GM21619 (cell line): ENCODE data around the gene CACNA1F.

Experiments used
- ATAC-seq: cut with Tn5 transposase; IDR thresholded peaks from one replicate; pipeline ENCODE4 v1.9.1; 2021; ENCODE audit not compliant: unreplicated experiment

CACNA1F gene

DNA sequence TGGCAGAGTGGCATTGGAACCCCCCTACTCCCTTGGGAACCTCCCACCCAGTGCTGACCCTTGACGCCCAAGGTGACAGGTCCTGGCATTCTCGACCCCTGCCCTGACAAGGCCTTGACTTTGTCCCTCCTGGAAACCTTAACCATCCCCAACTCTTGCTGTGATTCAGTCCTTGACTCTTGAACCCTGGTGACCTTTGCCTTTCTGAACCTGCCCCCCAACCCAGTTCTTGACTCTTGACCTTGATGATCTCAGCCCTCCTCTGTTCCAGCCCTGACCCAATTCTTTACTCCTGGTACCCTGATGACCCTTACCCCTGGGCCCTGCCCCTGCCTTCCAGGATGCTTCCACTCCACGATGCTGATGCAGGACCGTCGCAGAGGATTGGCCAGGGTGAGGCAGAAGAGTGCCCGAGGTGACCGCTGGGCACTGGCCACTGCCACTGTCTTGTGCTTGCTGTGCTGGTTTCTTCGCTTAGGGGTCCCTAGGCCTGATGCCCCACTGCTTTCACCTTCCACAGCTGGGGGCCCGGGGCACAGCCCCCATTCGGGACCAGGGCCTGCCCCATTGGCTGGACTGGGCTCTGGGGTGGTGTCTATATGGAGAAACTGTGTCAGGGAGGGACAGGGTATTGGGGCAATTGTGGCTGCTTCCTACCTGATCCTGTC lies 1.7 kb downstream of the CACNA1F start:
- no peak for ATAC-seq

GRCh38 chrX:49230500-49231232 lies 2.5 kb downstream of the CACNA1F start:
- no peak for ATAC-seq

DNA sequence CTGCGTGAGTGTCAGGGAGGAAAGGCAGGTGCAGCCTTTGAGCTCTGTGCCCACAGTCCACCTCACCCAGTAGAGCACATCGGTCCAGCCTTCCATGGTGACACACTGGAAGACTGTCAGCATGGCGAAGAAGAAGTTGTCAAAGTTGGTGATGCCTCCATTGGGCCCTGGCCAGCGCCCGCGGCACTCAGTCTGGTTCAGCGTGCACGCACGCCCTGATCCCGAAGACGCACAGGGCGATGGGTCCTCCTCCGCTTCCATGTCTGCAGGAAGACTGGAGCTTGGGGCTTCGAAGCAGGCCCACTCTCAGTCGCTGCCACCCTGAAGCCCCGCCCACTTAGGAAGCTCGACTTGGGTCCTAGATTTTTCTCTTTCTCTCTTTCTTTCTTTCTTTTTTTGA lies 5.0 kb downstream of the CACNA1F start:
- ATAC-seq: no peak

DNA sequence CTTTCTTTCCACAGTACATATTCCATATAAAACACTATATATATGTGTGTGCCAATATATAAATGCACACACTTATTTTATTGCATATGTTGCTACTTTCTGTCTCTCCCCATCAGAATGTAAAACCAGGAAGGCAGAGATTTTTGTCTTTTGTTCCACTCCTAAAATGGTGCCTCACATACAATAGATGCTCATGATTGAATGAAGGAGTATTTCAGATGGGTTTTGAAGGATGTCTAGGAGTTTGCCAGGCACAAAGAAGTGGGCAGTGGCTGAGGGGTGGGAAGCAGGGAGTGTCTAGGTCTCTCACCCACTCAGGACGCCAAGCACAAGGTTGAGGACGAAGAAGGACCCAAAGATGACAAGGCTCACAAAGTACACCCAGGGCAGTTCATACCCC lies 5.4 kb downstream of the CACNA1F start:
- no peak for ATAC-seq

DNA sequence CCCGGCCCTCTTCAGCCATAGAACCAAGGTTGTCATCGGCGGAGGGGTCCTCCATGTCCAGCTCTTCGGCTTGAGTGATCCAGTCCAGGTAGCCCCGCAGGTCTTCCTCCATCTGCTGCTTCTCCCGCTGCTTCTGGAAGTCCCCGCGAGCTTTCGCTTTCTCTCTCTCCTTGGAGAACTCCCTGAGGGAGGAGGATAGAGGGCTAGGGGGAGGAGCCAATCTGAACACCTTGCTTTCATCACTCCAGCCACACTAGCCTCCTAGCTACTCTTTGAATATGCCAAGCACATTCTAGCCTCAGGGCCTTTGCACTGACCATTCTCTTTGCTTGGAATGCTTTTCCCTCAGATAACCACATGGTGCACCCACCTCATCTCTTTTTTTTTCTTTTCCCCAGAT lies 6.2 kb downstream of the CACNA1F start:
- ATAC-seq: no peak

- no peak for ATAC-seq
These were observed 7.3 kb downstream of the CACNA1F start for GRCh38 chrX:49225858-49226257.

GRCh38 chrX:49221868-49222267 lies 11.3 kb downstream of the CACNA1F start:
- ATAC-seq: no peak

GRCh38 chrX:49220100-49220499 lies 13.0 kb downstream of the CACNA1F start:
- ATAC-seq: no peak

DNA sequence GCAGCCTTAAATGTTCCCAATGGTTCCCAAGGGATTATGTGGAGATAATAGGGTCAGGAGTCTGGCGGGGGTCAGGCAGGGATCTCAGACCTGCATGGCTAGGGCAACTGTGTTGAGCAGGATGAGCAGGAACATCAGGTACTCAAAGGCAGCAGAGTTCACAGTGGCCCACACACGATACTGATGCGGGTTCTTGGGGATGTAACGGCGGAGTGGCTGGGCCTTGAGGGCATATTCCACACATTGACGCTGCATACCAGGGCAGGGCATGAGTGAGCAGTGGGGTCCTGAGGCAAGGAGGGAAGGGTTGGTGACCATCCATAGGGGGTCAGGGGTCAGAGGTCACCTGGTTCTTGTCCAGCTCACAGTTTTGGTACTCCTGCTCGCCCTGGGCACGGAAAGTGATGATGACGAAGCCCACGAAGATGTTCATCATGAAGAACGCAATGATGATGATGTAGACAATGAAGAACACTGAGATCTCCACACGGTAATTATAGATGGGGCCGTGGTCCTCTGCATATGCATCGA lies 18.1 kb downstream of the CACNA1F start:
- no peak for ATAC-seq

GRCh38 chrX:49214416-49214815 lies 18.7 kb downstream of the CACNA1F start:
- no peak for ATAC-seq

DNA sequence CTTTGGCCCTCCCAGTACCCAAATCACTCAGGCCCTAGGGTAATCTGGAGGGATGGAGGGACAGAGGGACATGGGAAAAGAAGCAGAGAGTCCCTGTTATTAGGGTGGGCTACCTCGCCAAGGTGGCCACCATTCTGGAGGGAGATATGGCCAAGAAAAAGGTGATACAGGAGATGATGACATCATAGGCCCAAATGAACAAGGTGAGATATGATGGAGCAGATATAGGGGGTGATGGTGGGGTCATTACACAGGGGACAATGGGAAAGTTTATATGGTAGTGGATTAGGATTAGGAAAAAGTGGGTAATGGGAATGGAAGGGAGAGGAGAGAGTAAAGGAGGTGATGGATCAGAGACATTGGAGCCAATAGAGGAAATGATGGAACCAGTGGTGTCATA lies 20.3 kb downstream of the CACNA1F start:
- no peak for ATAC-seq

- no peak for ATAC-seq
These were observed 20.9 kb downstream of the CACNA1F start for GRCh38 chrX:49212209-49212608.

GRCh38 chrX:49211074-49211473 lies 22.1 kb downstream of the CACNA1F start:
- no peak for ATAC-seq

DNA sequence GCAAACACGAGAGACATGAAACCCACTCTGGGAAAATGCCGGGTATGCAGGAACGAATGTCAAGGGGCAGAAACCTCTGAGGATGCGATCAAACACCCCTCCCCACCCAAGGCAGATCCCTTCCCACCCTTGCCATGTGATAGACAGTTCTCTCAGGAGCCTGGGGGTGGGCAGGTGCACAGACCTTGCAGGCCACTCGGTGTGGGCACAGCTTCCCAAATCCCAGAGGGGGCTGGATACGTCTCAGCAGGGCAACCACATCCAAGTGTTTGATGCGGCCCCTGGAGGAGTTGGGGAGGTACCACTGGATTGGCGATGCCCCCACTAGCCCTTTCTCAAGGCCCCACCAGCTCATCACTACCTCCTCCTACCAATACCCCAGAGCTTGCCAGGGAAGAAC lies 22.7 kb downstream of the CACNA1F start:
- ATAC-seq: no peak

DNA sequence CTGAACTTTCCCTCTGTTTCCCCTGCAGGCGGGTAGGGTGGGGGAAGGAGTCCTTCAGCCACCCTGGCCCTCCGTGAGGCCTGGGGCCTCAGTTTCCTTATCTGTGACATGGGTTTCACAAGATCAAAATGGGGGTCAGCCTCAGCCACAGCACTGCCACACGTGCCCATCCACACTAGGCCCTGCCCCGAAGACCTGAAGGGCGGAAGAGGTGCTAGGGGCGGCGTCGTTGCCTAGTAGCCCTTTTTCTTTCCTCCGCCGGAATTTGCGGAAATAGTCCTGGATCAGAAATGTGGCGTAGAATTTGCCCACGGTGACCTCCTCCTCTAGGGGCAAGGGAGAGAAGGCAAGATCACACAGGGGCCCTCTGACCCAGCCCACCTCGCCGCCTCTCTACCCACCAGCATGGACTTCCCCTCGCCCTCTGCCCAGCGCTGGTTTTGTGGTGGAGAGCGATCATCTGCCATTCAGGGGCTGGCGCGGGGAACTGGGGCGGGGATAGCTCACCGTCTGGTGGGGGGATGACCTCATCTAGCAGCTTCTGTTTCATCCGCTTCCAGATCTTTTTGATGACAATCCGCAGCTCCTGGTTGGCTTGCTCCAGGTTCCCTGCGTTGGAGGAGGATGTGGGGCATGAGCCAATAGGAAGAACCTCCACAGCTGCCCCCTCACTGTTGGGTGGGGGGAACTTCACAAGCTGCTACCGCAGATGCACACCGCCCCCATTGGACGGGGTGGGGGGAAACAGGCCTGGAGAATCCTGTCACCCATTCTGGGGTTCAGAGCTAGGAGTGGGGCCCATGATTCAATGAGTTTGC lies 23.5 kb downstream of the CACNA1F start:
- no peak for ATAC-seq

- no peak for ATAC-seq
These were observed 24.7 kb downstream of the CACNA1F start for GRCh38 chrX:49208399-49208798.

- no peak for ATAC-seq
These were observed 26.6 kb downstream of the CACNA1F start for GRCh38 chrX:49206543-49206942.

- no peak for ATAC-seq
These were observed 27.7 kb downstream of the CACNA1F start for GRCh38 chrX:49205443-49205842.

- no peak for ATAC-seq
These were observed 28.4 kb downstream of the CACNA1F start for GRCh38 chrX:49204709-49205108.

- no peak for ATAC-seq
These were observed 29.1 kb downstream of the CACNA1F start for GRCh38 chrX:49204017-49204416.

GRCh38 chrX:49203536-49203935 lies 29.6 kb downstream of the CACNA1F start:
- no peak for ATAC-seq

DNA sequence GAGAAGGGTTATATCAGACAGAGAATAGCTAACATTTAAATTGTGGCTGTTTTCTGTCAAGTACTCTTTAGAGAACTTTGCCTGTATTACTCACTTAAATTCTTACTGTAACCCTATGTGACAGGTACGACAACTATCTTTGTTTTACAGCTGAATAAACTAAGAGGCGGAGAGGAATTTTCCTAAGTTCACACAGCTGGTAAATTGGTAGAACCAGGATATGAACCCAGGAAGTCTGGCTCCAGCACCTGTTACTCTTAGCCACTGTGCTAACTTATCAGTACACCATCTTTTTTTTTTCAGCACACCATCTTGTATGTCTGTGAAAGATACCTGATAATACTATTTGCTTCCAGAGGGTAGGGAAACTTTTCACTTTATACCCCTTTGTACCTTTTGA lies 31.1 kb downstream of the CACNA1F start:
- ATAC-seq: no peak
